ENCODE data around the gene USP26.

Gene USP26

DNA sequence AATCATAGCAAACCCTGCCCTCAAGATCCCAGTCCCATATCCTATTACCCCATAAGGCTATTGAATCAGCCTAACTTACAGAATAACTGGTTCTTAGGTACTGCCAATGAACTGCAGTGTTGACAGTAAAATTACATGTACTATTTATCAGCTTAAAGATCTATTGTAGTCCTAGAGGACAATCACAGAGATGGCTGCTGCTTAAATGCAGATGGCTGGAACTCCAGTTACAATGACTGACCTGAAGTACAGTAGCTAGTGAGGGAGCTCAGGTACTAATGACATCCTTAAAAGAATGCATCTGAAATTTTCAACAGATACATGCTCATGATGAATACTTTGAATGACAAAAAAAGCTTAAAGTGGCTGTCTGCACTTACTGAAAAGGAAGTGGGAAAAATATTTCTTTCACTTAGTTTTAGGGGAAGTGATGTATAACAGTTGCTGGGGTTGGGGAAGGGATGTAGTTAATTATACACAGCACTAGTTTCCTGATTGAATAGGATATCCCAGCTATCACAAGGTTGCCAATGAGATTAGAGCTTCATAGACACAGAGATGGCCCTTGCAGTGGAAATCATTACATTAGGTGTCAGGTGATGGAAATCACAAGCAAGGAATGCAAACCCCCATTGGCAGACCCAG, 42.0 kb downstream of the USP26 start:
- TF ChIP-seq, protein P1, sequence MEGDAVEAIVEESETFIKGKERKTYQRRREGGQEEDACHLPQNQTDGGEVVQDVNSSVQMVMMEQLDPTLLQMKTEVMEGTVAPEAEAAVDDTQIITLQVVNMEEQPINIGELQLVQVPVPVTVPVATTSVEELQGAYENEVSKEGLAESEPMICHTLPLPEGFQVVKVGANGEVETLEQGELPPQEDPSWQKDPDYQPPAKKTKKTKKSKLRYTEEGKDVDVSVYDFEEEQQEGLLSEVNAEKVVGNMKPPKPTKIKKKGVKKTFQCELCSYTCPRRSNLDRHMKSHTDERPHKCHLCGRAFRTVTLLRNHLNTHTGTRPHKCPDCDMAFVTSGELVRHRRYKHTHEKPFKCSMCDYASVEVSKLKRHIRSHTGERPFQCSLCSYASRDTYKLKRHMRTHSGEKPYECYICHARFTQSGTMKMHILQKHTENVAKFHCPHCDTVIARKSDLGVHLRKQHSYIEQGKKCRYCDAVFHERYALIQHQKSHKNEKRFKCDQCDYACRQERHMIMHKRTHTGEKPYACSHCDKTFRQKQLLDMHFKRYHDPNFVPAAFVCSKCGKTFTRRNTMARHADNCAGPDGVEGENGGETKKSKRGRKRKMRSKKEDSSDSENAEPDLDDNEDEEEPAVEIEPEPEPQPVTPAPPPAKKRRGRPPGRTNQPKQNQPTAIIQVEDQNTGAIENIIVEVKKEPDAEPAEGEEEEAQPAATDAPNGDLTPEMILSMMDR (IDR thresholded peaks at IDR 0.05; ENCODE audit: low read length): no peak
- no peak for TF ChIP-seq EZH2phosphoT487 (IDR thresholded peaks at IDR 0.05; ENCODE audit: low read length)
- TF ChIP-seq EZH2 (optimal IDR thresholded peaks at IDR 0.05; ENCODE audit: low read depth, low read length): no peak
- H3K9me3 ChIP-seq (replicated peaks; ENCODE audit: insufficient read depth, low read length): no peaks in the 10 kb centered on the region
- no peak overlapping the region for H2AFZ ChIP-seq (ENCODE audit: low read length)
- H3K79me2 ChIP-seq (ENCODE audit: low read length): no peaks in the 10 kb centered on the region
- no peaks in the 10 kb centered on the region for H3F3A ChIP-seq (ENCODE audit: insufficient read depth, low read length)
- no peak overlapping the region for H3K27ac ChIP-seq (ENCODE audit: low read length)
- no peak for DNase-seq
- no peaks in the 10 kb centered on the region for H4K20me1 ChIP-seq (ENCODE audit: insufficient read depth, low read length)
- H3K4me3 ChIP-seq (ENCODE audit: low read length): no peak overlapping the region
- no peaks in the 10 kb centered on the region for H3K4me1 ChIP-seq (ENCODE audit: low read length)
- H3K36me3 ChIP-seq (replicated peaks; ENCODE audit: insufficient read depth, low read length): no peaks in the 10 kb centered on the region
- H3K4me2 ChIP-seq (ENCODE audit: low read depth, low read length): no peak overlapping the region
- H3K9me2 ChIP-seq (replicated peaks; ENCODE audit: insufficient read depth, low read length): no peaks in the 10 kb centered on the region
- H3K27me3 ChIP-seq (replicated peaks; ENCODE audit: insufficient read depth, low read length): no peaks in the 10 kb centered on the region
- no peak overlapping the region for H3K9ac ChIP-seq (ENCODE audit: low read length)

DNA sequence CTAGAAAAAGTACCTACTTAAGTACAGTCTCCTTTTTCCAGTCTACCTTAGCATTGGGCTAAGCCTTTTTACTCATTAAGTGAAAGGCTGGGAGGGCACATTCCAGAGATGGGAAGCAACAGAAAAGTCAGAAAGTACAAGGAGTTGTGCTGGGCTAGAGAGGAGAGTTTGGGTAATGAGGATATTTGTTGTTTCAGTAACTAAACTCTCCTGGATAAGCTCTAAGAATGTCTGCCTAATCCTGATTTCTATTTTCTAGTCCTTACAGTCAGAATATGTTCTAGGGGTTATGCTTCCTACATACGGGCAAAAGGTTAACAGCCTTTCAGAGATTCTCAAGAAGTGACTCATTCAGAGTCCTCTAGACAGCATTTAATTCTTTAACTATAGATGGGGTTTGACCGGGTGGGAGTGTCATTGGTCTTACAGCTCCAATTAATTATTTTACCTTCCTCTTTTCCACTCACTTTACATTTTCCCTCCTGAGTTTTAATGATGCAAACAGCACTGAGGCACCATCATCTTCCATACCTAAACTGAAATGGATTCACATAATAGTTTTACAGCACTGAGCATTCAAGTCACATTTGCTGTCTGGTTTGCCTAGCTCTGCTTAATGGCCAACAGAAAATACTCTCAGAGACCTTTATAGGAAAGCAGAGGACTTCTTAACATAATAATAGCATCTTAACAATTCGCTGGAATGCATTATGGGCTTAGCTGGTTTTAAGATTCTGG, 42.9 kb downstream of the USP26 start:
- no peak overlapping the region for H3K9ac ChIP-seq (ENCODE audit: low read length)
- H3K9me3 ChIP-seq (replicated peaks; ENCODE audit: insufficient read depth, low read length): no peaks in the 10 kb centered on the region
- H3K79me2 ChIP-seq (ENCODE audit: low read length): no peaks in the 10 kb centered on the region
- no peaks in the 10 kb centered on the region for H3F3A ChIP-seq (ENCODE audit: insufficient read depth, low read length)
- no peaks in the 10 kb centered on the region for H3K4me1 ChIP-seq (ENCODE audit: low read length)
- no peaks in the 10 kb centered on the region for H3K36me3 ChIP-seq (replicated peaks; ENCODE audit: insufficient read depth, low read length)
- no peak for DNase-seq
- H3K4me3 ChIP-seq (ENCODE audit: low read length): no peak overlapping the region
- H3K27me3 ChIP-seq (replicated peaks; ENCODE audit: insufficient read depth, low read length): no peaks in the 10 kb centered on the region
- no peaks in the 10 kb centered on the region for H3K9me2 ChIP-seq (replicated peaks; ENCODE audit: insufficient read depth, low read length)
- no peak overlapping the region for H2AFZ ChIP-seq (ENCODE audit: low read length)
- no peaks in the 10 kb centered on the region for H4K20me1 ChIP-seq (ENCODE audit: insufficient read depth, low read length)
- no peak overlapping the region for H3K4me2 ChIP-seq (ENCODE audit: low read depth, low read length)
- H3K27ac ChIP-seq (ENCODE audit: low read length): no peak overlapping the region
- TF ChIP-seq, protein P1 (IDR thresholded peaks at IDR 0.05; ENCODE audit: low read length): no peak
- TF ChIP-seq EZH2 (optimal IDR thresholded peaks at IDR 0.05; ENCODE audit: low read depth, low read length) (no peak), EZH2phosphoT487 (IDR thresholded peaks at IDR 0.05; ENCODE audit: low read length) (no peak)

DNA sequence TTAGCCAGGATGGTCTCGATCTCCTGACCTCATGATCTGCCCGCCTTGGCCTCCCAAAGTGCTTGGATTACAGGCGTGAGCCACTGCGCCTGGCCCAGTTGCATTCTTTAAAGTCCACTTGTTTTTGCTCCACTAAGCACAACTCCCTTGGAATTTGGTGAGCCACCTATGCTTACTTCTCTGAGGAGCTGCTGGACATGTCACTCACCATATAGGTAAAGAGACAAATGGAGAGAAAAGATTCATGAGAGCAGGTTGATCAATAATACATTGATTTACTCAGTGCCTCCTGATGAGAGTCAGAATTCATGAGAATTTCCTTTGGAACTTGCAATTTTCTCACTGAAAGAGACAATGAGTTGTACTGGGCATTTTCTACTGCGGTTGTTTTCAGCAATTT, 48.2 kb downstream of the USP26 start:
- no peak for DNase-seq
- Histone ChIP-seq H3K9ac (ENCODE audit: low read length) (no peak overlapping the region), H3K9me2 (replicated peaks; ENCODE audit: insufficient read depth, low read length) (no peaks in the 10 kb centered on the region), H3K27me3 (replicated peaks; ENCODE audit: insufficient read depth, low read length) (no peaks in the 10 kb centered on the region), H4K20me1 (ENCODE audit: insufficient read depth, low read length) (no peaks in the 10 kb centered on the region), H3K4me1 (ENCODE audit: low read length) (no peaks in the 10 kb centered on the region), H3F3A (ENCODE audit: insufficient read depth, low read length) (no peaks in the 10 kb centered on the region), H3K27ac (ENCODE audit: low read length) (no peak overlapping the region), H3K4me3 (ENCODE audit: low read length) (no peak overlapping the region), H2AFZ (ENCODE audit: low read length) (no peak overlapping the region), H3K36me3 (replicated peaks; ENCODE audit: insufficient read depth, low read length) (no peaks in the 10 kb centered on the region), H3K9me3 (replicated peaks; ENCODE audit: insufficient read depth, low read length) (no peaks in the 10 kb centered on the region), H3K4me2 (ENCODE audit: low read depth, low read length) (no peak overlapping the region), H3K79me2 (ENCODE audit: low read length) (no peaks in the 10 kb centered on the region)
- no peak for TF ChIP-seq EZH2phosphoT487 (IDR thresholded peaks at IDR 0.05; ENCODE audit: low read length)
- no peak for TF ChIP-seq EZH2 (optimal IDR thresholded peaks at IDR 0.05; ENCODE audit: low read depth, low read length)
- TF ChIP-seq, protein P1 (IDR thresholded peaks at IDR 0.05; ENCODE audit: low read length): no peak

All from MM.1S (cell line).